ENCODE measurements around the gene TASP1. TPM values are rescaled to one million over a fixed set of nuclear protein-coding genes. Genes with fewer than 3 reads are reported as not detected.

Gene TASP1
- total and polyA plus RNA-seq, 10 of the 15 experiments (the other 5 are each of a cell fraction or from before 2014, with no cell fraction given): 7.4 to 17.8 (median 10.5) TPM

- H3K27ac ChIP-seq (ENCODE audit: control insufficient read depth, insufficient read depth): no peak overlapping the region
- ATAC-seq (no peak), DNase-seq (ENCODE audit: low read depth, low spot score) (no peak), FAIRE-seq (no peak)
- no peak overlapping the region for H3K9ac ChIP-seq (ENCODE audit: control insufficient read depth, insufficient read depth, low read length)
- ChIA-PET CTCF (no interaction called here), POLR2A (no interaction called here), RAD21 (ENCODE audit: unreplicated experiment) (no interaction called here), SMC1A (ENCODE audit: uncharacterized antibody, unreplicated experiment) (no interaction called here)
- peaks cover 0 to 2% of the 10 kb centered on the region in 2 experiments; a peak in 1 of 4 replicates for H3K36me3 ChIP-seq (ENCODE audit: control insufficient read depth in 2 of 2, insufficient read depth in 2 of 2, low read length in 1 of 2)
- BruUV-seq (replicated peaks): no TSS peak
- no peak overlapping the region for H2AFZ ChIP-seq (ENCODE audit: control insufficient read depth, low read depth, low read length)
- in situ Hi-C loops (cut with MboI): no loop called here
- whole genome bisulfite sequencing (ENCODE audit: insufficient coverage, insufficient replicate concordance, low lambda C conversion rate, missing lambda C conversion rate): 93% methylated on average over 2 of the region's 2 CpGs
- no peaks in the 10 kb centered on the region for H3K79me2 ChIP-seq (ENCODE audit: control insufficient read depth, insufficient read depth, low read length)
- no peak overlapping the region for H3K4me2 ChIP-seq (ENCODE audit: control insufficient read depth, insufficient read depth)
- H3K4me3 ChIP-seq: no peak overlapping the region
- no peaks in the 10 kb centered on the region for H3K4me1 ChIP-seq (ENCODE audit: control insufficient read depth, insufficient read depth, low read length)
- H3K9me3 ChIP-seq (replicated peaks; ENCODE audit: control insufficient read depth, insufficient read depth, low read length): no peaks in the 10 kb centered on the region
- no peaks in the 10 kb centered on the region for H3K27me3 ChIP-seq (replicated peaks in 1 of 2; ENCODE audit: control insufficient read depth in 2 of 2, insufficient read depth in 2 of 2, low read length in 1 of 2)
- no peaks in the 10 kb centered on the region for H4K20me1 ChIP-seq (ENCODE audit: control insufficient read depth, insufficient read depth)
- TF ChIP-seq POLR2A (IDR thresholded peaks at IDR 0.05; ENCODE audit: low read depth, low read length) (no peak), ASH2L (IDR thresholded peaks at IDR 0.05; ENCODE audit: borderline replicate concordance, low read depth) (no peak), NBN (IDR thresholded peaks at IDR 0.05) (no peak), SRF (IDR thresholded peaks at IDR 0.05; ENCODE audit: low read depth in 2 of 2, low read length in 2 of 2) (no peak), ZNF24 (IDR thresholded peaks at IDR 0.05) (no peak), HDAC6 (IDR thresholded peaks at IDR 0.05; ENCODE audit: unreplicated experiment) (no peak), CREB1 (IDR thresholded peaks at IDR 0.05; ENCODE audit: low read depth) (no peak), SIN3A (IDR thresholded peaks at IDR 0.05; ENCODE audit: low read depth, low read length) (no peak)
- TF ChIP-seq, protein P1, sequence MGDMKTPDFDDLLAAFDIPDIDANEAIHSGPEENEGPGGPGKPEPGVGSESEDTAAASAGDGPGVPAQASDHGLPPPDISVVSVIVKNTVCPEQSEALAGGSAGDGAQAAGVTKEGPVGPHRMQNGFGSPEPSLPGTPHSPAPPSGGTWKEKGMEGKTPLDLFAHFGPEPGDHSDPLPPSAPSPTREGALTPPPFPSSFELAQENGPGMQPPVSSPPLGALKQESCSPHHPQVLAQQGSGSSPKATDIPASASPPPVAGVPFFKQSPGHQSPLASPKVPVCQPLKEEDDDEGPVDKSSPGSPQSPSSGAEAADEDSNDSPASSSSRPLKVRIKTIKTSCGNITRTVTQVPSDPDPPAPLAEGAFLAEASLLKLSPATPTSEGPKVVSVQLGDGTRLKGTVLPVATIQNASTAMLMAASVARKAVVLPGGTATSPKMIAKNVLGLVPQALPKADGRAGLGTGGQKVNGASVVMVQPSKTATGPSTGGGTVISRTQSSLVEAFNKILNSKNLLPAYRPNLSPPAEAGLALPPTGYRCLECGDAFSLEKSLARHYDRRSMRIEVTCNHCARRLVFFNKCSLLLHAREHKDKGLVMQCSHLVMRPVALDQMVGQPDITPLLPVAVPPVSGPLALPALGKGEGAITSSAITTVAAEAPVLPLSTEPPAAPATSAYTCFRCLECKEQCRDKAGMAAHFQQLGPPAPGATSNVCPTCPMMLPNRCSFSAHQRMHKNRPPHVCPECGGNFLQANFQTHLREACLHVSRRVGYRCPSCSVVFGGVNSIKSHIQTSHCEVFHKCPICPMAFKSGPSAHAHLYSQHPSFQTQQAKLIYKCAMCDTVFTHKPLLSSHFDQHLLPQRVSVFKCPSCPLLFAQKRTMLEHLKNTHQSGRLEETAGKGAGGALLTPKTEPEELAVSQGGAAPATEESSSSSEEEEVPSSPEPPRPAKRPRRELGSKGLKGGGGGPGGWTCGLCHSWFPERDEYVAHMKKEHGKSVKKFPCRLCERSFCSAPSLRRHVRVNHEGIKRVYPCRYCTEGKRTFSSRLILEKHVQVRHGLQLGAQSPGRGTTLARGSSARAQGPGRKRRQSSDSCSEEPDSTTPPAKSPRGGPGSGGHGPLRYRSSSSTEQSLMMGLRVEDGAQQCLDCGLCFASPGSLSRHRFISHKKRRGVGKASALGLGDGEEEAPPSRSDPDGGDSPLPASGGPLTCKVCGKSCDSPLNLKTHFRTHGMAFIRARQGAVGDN (IDR thresholded peaks at IDR 0.05): no peak
- TF ChIP-seq, protein P2, sequence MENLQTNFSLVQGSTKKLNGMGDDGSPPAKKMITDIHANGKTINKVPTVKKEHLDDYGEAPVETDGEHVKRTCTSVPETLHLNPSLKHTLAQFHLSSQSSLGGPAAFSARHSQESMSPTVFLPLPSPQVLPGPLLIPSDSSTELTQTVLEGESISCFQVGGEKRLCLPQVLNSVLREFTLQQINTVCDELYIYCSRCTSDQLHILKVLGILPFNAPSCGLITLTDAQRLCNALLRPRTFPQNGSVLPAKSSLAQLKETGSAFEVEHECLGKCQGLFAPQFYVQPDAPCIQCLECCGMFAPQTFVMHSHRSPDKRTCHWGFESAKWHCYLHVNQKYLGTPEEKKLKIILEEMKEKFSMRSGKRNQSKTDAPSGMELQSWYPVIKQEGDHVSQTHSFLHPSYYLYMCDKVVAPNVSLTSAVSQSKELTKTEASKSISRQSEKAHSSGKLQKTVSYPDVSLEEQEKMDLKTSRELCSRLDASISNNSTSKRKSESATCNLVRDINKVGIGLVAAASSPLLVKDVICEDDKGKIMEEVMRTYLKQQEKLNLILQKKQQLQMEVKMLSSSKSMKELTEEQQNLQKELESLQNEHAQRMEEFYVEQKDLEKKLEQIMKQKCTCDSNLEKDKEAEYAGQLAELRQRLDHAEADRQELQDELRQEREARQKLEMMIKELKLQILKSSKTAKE (IDR thresholded peaks at IDR 0.05; ENCODE audit: low read depth, poor library complexity, severe bottlenecking): no peak
- TF ChIP-seq, protein P3, sequence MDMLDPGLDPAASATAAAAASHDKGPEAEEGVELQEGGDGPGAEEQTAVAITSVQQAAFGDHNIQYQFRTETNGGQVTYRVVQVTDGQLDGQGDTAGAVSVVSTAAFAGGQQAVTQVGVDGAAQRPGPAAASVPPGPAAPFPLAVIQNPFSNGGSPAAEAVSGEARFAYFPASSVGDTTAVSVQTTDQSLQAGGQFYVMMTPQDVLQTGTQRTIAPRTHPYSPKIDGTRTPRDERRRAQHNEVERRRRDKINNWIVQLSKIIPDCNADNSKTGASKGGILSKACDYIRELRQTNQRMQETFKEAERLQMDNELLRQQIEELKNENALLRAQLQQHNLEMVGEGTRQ (IDR thresholded peaks at IDR 0.05; ENCODE audit: borderline replicate concordance, low read depth, low read length): no peak
- intact Hi-C loops (cut with micrococcal nuclease; ENCODE audit: unreplicated experiment): no loop called here
These were observed 218.1 kb downstream of the TASP1 start for GRCh38 chr20:13420625-13421024.

All from GM12878 (cell line).